Measurements from ENCODE around the gene DNTTIP2. TPM values are rescaled to one million over a fixed set of nuclear protein-coding genes. Genes with fewer than 3 reads are reported as not detected.
"Not testable (repeated sequence)": the region's sequence is repeated elsewhere in the genome, so short reads cannot be mapped to it uniquely, and the experiment has no call there.

Gene DNTTIP2
- total RNA-seq, 2 experiments from 2014 or later, result 114 to 117 TPM

GRCh38 chr1:93855983-93856382 lies 23.0 kb downstream of the DNTTIP2 start:
- H3K27ac Mint-ChIP-seq, H3K4me3 Mint-ChIP-seq, H3K9me3 Mint-ChIP-seq, H3K4me1 Mint-ChIP-seq, H3K36me3 Mint-ChIP-seq, DNase-seq: not testable (repeated sequence)
- peaks cover 10% of the 10 kb centered on the region for H3K27me3 Mint-ChIP-seq

GRCh38 chr1:93853940-93854339 lies 25.1 kb downstream of the DNTTIP2 start:
- Mint-ChIP-seq H3K36me3 (no peaks in the 10 kb centered on the region), H3K4me1 (peaks cover 4% of the 10 kb centered on the region), H3K27ac (no peak overlapping the region), H3K9me3 (no peaks in the 10 kb centered on the region), H3K4me3 (no peak overlapping the region), H3K27me3 (peaks cover 10% of the 10 kb centered on the region)
- no peak for DNase-seq

GRCh38 chr1:93851878-93852277 lies 27.1 kb downstream of the DNTTIP2 start:
- peaks cover 16% of the 10 kb centered on the region for H3K27me3 Mint-ChIP-seq
- peaks cover 13% of the 10 kb centered on the region for H3K4me1 Mint-ChIP-seq
- H3K9me3 Mint-ChIP-seq, result no peaks in the 10 kb centered on the region
- H3K27ac Mint-ChIP-seq, result no peak overlapping the region
- no peak for DNase-seq
- no peak overlapping the region for H3K4me3 Mint-ChIP-seq
- peaks cover 2% of the 10 kb centered on the region for H3K36me3 Mint-ChIP-seq

GRCh38 chr1:93851327-93851712 lies 27.7 kb downstream of the DNTTIP2 start:
- Mint-ChIP-seq H3K4me3 (no peak overlapping the region), H3K36me3 (peaks cover 2% of the 10 kb centered on the region), H3K27ac (no peak overlapping the region), H3K4me1 (peaks cover 13% of the 10 kb centered on the region), H3K9me3 (no peaks in the 10 kb centered on the region), H3K27me3 (peaks cover 16% of the 10 kb centered on the region)
- no peak for DNase-seq

- H3K27me3 Mint-ChIP-seq, result peaks cover 16% of the 10 kb centered on the region
Measured at GRCh38 chr1:93850687-93851326, 28.2 kb downstream of the DNTTIP2 start.

GRCh38 chr1:93848350-93848883 lies 30.6 kb downstream of the DNTTIP2 start:
- no peak for DNase-seq

More at GRCh38 chr1:93850687-93851326, 28.2 kb downstream of the DNTTIP2 start:
- H3K36me3 Mint-ChIP-seq, H3K27ac Mint-ChIP-seq, H3K9me3 Mint-ChIP-seq, H3K4me3 Mint-ChIP-seq: not testable (repeated sequence)
- DNase-seq, result peak; percentile 43
- H3K4me1 Mint-ChIP-seq, result peaks cover 15% of the 10 kb centered on the region

GRCh38 chr1:93847811-93848288 lies 31.2 kb downstream of the DNTTIP2 start:
- Mint-ChIP-seq H3K9me3 (no peaks in the 10 kb centered on the region), H3K27me3 (peaks cover 6% of the 10 kb centered on the region), H3K4me1 (peaks cover 28% of the 10 kb centered on the region), H3K27ac (peak overlapping the region; percentile 90), H3K36me3 (peaks cover 2% of the 10 kb centered on the region), H3K4me3 (peak overlapping the region; percentile 90)
- DNase-seq, result peak; percentile 58

More at GRCh38 chr1:93848350-93848883, 30.6 kb downstream of the DNTTIP2 start:
- Mint-ChIP-seq H3K36me3 (peaks cover 2% of the 10 kb centered on the region), H3K27ac (peak overlapping the region; percentile 90), H3K27me3 (peaks cover 6% of the 10 kb centered on the region), H3K4me3 (peak overlapping the region; percentile 90), H3K4me1 (peaks cover 28% of the 10 kb centered on the region), H3K9me3 (no peaks in the 10 kb centered on the region)

- H3K4me1 Mint-ChIP-seq, result peaks cover 28% of the 10 kb centered on the region
- DNase-seq, result peak; percentile 86
- H3K4me3 Mint-ChIP-seq, result peak overlapping the region; percentile 90
- peaks cover 6% of the 10 kb centered on the region for H3K27me3 Mint-ChIP-seq
- peaks cover 2% of the 10 kb centered on the region for H3K36me3 Mint-ChIP-seq
- peak overlapping the region; percentile 90 for H3K27ac Mint-ChIP-seq
- H3K9me3 Mint-ChIP-seq, result no peaks in the 10 kb centered on the region
Measured at GRCh38 chr1:93846992-93847810, 31.8 kb downstream of the DNTTIP2 start.

GRCh38 chr1:93846206-93846991 lies 32.6 kb downstream of the DNTTIP2 start:
- DNase-seq, result peak; percentile 85
- Mint-ChIP-seq H3K36me3 (peaks cover 2% of the 10 kb centered on the region), H3K27me3 (peaks cover 6% of the 10 kb centered on the region), H3K4me3 (peak overlapping the region; percentile 90), H3K9me3 (no peaks in the 10 kb centered on the region), H3K4me1 (peaks cover 28% of the 10 kb centered on the region), H3K27ac (peak overlapping the region; percentile 92)

- peak overlapping the region; percentile 92 for H3K27ac Mint-ChIP-seq
- peaks cover 28% of the 10 kb centered on the region for H3K4me1 Mint-ChIP-seq
- no peaks in the 10 kb centered on the region for H3K9me3 Mint-ChIP-seq
Measured at GRCh38 chr1:93845538-93846205, 33.3 kb downstream of the DNTTIP2 start.

GRCh38 chr1:93844262-93845045 lies 34.6 kb downstream of the DNTTIP2 start:
- Mint-ChIP-seq H3K4me1 (peaks cover 26% of the 10 kb centered on the region), H3K27me3 (peaks cover 6% of the 10 kb centered on the region), H3K27ac (no peak overlapping the region), H3K36me3 (peaks cover 2% of the 10 kb centered on the region), H3K9me3 (no peaks in the 10 kb centered on the region), H3K4me3 (peak overlapping the region; percentile 18)
- DNase-seq, result peak; percentile 16

More at GRCh38 chr1:93845538-93846205, 33.3 kb downstream of the DNTTIP2 start:
- Mint-ChIP-seq H3K27me3 (peaks cover 6% of the 10 kb centered on the region), H3K4me3 (peak overlapping the region; percentile 90), H3K36me3 (peaks cover 2% of the 10 kb centered on the region)
- DNase-seq, result no peak

- H3K36me3 Mint-ChIP-seq, result peaks cover 2% of the 10 kb centered on the region
- H3K27me3 Mint-ChIP-seq, result peaks cover 6% of the 10 kb centered on the region
- H3K27ac Mint-ChIP-seq, result no peak overlapping the region
- DNase-seq, result no peak
- H3K4me1 Mint-ChIP-seq, result peaks cover 20% of the 10 kb centered on the region
- no peaks in the 10 kb centered on the region for H3K9me3 Mint-ChIP-seq
- no peak overlapping the region for H3K4me3 Mint-ChIP-seq
Measured at GRCh38 chr1:93842750-93843500, 36.1 kb downstream of the DNTTIP2 start.

GRCh38 chr1:93841771-93842170 lies 37.2 kb downstream of the DNTTIP2 start:
- Mint-ChIP-seq H3K27me3 (no peaks in the 10 kb centered on the region), H3K4me3 (no peak overlapping the region), H3K4me1 (peaks cover 15% of the 10 kb centered on the region), H3K9me3 (no peaks in the 10 kb centered on the region), H3K36me3 (no peaks in the 10 kb centered on the region), H3K27ac (no peak overlapping the region)
- no peak for DNase-seq

Measured in activated naive CD8-positive, alpha-beta T cell treated with anti-CD3 and anti-CD28 coated beads for 36 hours (primary cell).